Left renal cortex interstitium (tissue), 4 donors: ENCODE data around the gene SLC46A3. TPM values are rescaled to one million over a fixed set of nuclear protein-coding genes. Genes with fewer than 3 reads are reported as not detected.
A peak's percentile ranks its signal among the peaks of the same experiment; 100 is the strongest.
"Not testable (repeated sequence)": the region's sequence is repeated elsewhere in the genome, so short reads cannot be mapped to it uniquely, and the experiment has no call there.

Source experiments
- DNase-seq, 4 donors: peaks; one replicate each; pipeline ENCODE4 v3.0.0-alpha.2; 2013; ENCODE audit warnings: low read depth in 4 of 4, low spot score in 2 of 4, missing footprints in 1 of 4
- polyA plus RNA-seq, 4 donors: library from polyadenylated mRNA; unstranded; fragments of 120-200 nt; gene quantifications; one replicate each; pipeline ENCODE4 v1.2.1, GENCODE V29; 2013; ENCODE audit not compliant: insufficient read length in 4 of 4

Gene SLC46A3, protein sequence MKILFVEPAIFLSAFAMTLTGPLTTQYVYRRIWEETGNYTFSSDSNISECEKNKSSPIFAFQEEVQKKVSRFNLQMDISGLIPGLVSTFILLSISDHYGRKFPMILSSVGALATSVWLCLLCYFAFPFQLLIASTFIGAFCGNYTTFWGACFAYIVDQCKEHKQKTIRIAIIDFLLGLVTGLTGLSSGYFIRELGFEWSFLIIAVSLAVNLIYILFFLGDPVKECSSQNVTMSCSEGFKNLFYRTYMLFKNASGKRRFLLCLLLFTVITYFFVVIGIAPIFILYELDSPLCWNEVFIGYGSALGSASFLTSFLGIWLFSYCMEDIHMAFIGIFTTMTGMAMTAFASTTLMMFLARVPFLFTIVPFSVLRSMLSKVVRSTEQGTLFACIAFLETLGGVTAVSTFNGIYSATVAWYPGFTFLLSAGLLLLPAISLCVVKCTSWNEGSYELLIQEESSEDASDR
- polyA plus RNA-seq = 1 to 10 TPM; 1.8 to 3.5 (median 2.2) TPM

DNA sequence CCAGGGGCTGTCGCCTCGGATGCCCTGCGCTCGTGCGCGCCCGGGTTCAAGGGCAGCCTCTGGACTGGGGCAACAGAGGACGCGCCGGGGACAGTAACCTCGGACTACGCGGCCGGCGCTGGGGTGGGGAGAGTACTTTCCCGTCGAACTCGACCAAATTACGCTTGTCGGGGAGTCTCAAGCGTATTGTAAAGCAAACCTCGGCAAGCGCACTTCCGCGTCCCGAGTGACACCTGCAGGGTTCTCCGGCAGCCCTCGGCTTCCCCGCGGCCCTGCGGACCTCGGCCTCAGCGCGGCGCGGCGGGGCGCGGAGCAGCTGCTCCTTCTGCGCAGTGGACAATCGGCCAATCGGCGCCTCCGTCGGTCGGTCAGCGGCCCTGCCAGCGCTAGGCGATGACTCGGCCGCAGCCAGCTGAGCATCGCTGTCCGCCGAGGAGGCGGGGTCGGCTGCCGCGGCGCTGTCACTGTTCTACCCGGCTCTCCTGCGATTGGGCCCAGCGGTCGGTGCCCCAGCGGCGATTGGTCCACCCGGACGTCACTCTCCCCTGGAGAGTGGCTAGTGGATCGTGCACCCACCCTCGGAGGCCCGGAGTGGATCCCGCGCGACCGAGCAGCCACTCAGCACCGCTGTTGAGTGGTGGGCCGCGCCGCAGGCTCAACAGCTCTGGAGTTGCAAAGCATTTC lies at the start of gene SLC46A3:
Gene SLC46A3, minus strand, starts transcription at position 428 of the 684 bp plus-strand sequence. CDS start 972 bp downstream, outside the sequence.
- peak; percentile 69 to 91 (median 82) for DNase-seq

DNA sequence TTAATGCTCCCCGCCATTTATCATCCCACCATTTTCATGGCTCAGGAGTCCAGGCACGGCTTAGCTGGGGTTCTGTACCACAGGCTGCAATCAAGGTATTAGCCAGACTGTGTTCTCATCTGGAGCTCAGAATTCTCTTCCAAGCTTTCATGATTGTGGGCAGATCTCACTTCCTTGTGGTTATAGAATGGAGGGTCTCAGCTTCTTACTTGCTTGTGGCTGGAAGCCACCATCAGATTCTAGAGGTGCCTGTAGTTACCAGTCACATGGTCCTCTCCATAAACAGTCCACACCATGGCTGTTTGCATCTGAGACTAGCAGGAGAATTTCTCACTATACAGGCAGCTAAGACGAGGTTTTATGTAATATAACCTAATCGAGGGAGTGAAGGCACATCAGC lies 45.1 kb upstream of the SLC46A3 start:
- DNase-seq = no peak

DNA sequence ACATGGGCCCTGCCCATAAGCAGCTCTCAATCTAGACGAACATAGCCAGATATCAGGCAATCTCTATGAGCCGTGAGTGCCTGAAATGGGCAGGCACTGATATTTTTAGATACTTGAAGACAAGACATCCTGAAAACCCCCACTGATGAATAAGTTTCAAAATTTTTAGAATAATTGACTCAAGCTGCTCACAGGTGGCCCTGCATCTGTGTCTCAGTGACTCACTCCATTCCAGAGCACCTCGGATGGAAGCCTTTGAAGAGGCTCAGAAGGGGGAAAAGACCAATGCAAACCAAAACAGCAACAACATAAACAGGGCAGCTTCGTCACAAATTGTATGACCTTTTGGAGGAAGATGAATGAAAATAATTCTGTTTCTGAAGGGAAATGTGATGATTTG lies 42.8 kb upstream of the SLC46A3 start:
- no peak for DNase-seq

DNA sequence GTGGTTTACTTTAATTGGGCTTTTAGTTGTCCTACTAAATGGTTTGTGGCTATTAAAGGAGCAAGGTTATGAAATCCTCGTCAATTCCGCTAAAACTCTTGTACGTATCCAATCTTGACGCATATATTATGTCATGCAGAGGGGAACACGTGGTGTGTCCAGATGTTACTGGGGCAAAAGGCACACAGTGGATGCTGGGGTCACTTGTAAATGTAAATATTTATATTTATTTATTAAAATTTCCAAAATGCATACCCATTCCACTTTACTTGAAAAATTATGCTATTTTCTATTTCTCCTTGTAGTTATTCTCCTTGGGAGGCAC lies 36.7 kb upstream of the SLC46A3 start:
- no peak for DNase-seq

DNA sequence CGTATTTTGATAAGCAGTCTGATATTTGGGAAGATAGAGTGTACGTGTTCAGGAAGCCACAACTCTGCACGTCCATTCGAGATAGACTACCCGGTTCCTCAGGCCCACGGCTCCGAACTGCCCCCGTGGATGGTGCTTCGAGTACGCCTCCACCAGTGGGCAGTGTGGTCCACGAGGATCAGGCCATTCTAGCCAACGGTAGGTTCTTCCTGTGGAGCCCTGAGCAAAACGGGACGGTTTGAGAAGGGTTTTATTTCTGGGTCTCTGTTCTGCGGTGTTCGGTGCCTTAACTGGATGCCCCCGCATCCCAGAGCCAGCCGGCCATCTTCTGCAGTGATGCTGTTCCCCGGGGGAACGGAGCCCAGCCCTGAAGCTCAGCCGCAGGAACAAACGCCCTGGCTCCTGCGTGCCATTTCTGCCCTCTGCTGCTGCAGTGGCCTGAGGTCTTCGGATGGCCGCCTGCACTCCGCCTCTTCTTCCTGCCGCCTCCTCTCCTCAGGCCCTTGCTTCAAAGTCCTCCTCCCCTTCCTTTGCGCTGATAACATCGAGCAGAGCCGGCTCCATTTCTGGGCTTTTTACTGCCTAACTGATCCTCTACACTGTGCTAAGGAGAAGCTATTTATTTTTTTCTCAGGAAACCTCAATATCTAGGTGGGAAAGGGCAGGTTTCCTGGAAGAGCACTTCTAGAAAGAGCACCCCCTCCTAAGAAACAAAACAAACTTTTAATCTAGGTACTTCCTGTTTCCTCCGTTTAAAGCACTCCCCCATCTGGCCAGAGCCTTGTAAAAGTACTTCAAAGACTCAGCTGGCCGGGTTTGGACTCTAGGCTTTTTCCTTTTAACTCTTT lies 36.2 kb upstream of the SLC46A3 start:
- peak in 1 of 4 donors; percentile 10 for DNase-seq

DNA sequence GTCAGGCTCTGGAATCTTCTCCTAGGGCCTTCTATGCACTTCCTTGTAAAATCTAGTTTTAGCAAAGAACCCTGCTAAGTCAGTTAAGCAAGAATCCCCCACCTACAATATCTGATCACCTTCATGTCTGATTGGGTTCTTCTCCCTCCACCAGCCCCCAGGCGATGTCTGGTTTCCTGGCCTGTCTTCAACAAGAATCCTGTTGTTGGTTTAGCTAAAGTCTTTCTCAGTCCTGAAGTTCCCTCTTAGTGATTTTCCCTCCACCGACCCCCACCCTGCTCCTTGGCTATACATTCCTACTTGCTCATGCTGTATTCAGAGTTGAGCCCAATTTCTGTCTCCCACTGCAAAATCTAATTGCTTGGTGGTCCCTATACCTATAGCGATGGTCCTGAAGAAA lies 35.2 kb upstream of the SLC46A3 start:
- DNase-seq = no peak

DNA sequence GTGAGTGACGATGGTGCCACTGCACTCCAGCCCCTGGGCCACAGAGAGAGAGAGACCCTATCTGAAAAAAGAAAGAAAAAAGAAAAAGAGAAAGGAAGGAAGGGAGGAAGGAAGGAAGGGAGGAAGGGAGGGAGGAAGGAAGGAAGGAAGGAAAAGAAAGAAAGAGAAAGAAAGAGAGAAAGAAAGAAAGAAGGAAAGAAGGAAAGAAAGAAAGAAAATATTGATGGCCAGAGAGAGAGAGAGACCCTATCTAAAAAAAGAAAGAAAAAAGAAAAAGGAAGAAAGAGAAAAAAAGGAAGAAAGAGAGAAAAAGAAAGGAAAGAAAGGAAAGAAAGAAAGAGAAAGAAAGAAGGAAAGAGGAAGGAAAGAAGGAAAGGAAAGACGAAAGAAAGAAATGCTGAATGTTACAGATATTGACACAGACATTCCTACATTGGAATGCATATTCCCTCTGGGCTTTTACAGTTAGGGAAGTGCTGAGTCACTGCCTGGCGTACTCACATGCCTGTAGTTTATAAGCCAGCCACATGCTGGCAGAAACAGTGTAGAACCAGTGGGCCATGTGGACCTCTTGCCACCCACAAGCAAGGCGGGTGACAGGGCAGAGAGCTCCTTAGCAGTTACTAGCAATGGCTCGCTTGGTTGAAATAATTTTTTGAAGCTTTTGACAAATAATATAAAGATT lies 34.6 kb upstream of the SLC46A3 start:
- DNase-seq = peak in 2 of 4 donors; percentile 21 to 24

DNA sequence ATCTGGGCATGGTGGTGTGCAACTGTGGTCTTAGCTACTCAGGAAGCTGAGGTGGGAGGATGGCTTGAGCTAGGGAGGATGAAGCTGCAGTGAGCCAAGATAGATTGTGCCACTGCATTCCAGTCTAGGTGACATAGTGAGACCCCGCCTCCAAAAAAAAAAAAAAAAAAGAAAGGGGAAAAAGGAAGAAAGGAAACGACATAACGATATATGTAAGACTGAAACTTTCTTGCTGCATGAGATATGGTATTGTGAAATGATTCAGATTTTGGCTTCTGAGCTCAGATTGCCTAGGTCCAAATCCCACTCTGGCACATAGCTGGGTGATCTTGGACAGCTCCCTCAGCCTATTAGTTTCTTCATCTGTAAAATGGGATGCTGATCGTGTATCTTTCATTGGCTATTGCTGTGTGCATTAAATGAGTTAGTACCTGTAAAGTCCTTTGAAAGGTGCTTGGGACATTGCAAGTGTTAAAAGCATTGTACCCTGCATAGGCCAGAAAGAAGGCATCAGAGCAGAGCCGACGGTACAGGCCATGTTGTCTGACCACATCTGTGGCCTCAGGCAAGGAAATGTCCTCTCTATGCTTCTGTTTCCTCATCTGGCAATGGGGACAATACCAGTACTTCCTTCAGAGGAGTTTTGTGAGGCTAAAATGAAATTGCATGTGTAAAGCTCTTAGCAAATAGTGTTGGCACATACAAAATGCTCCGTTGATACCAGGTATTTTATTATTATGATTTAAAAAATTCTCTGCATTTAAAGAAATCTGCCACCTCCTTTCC lies 32.6 kb upstream of the SLC46A3 start:
- DNase-seq = no peak

DNA sequence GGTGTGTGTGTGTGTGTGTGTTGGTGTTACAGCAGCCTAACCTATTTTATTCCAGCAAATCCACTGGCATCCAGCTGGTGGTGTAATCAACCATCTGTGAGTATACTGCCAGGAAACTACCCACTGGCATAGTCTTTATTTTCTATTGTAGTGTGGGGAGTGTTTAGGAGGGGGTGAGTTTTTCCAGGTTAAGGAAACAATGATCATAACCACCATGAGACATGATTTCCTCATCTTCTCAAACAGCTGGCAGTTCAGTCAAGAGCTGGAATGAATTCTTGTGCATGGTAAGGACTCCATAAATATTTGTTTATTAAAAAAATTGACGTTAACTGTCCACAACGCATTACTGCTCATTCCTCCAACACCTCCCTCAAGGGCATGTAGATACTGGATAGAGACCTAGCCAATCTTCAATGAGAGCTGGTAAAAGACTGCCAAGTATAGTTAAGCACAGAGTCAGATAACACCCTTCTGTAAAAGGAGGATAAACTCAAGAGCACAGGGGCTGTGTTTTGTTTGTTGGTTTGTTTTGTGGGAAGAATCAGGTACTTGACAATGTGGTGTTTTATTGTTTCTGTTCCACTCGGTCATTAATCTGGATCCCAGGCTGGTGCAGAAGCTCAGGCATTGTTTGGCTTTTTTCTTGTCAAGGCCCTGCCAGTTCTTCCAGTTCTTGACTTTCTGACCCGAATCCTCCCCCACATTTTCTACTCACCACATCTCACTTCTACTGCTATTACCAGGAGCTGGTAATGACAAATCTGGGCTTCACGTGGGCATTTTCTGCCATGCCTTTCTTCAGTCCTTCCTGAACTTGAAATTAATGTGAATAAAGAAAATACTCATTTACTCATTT lies 31.6 kb upstream of the SLC46A3 start:
- DNase-seq = no peak

DNA sequence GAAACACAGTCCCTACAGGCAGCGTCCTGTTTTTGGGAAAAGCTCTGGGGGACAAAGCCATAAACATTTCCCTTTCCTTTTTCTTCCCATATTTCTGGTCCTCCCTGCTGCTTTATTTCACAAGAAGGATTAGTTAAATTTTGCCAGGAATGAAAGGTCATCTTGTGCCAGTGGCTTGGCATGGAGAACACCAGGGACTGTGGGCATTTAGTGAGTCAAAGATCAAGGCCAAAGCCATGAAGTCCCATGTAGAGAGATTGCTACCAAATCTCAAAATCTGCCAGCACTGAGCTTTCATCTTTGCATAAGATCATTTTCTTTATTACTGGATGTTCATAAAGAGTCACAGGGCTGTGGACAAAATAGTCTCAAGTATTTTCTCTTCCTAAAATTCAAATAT lies 29.1 kb upstream of the SLC46A3 start:
- DNase-seq = no peak

DNA sequence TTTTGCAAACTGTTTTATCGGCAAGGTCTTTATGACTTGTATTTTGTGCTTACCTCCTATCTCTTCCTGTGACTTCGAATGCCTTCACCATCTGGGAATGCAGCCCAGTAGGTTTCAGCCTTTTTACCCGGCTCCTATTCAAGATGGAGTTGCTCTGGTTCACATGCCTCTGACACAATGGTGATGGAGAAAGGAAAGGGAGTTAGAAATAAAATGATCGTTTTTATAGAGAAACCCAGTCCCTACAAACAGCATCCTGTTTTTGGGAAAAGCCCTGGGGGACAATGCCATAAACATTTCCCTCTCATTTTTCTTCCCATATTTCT lies 27.5 kb upstream of the SLC46A3 start:
- no peak for DNase-seq

DNA sequence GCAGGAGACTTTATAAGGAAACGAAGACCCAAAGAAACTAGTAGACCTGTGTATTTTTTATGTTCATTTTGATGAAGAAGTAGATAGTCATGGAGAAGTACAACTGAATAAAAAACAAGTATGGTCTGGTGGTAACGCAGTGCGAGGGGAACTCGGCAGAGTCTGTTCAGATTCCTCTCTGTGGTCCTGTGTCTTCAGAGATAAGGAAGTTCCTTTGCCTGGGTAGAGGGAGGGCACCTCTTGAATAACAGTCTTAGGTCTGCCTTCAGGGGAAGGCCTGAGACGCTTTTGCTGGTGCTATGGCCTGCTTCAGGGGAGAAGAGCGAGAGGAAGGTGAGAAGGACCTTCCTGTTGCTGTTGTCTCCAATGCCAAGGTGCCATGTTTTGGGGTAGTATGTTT lies 25.9 kb upstream of the SLC46A3 start:
- no peak for DNase-seq

DNA sequence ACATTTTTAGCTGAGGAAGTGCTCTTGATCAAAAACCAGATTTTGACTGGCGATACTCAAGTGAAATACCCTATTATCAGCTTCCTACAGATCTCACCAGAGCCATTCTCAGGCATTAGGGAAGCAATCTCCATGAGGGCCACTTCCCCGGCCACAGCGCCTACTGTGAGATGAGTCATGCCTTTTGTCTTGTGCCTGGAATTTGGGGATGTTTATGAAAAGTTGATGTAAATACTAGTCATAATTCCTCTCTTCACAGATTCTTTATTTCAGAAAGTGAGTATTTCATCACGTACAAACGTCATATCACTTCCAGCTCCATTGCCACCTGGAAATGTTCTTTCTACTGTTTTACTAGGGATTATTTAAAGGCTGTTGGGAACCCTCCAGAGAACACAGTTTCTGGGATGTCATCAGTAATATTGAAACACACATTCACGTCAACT lies 25.3 kb upstream of the SLC46A3 start:
- no peak for DNase-seq

DNA sequence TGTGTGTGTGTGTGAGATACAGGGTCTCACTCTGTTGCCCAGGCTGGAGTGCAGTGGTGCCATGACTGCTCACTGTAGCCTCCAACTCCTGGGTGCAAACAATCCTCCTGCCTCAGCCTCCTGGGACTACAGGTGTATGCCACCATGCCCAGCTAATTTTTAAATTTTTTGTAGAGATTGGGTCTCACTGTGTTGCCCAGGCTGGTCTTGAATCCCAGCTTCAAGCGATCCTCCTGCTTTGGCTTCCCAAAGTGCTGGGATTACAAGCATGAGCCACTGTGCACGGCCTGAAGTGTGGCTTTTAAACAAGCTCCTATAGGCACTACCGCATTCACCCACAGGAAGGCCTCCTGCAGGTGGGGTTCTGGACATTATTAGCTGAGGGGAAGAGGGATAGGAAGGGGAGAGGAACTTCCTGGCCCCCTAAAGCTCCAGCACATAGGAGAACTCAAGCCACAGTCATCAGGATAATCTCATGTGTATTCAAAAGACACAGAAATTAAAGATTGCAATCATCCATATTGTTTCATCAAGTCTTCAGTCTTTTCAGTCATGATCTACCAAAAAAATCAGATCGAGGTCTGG lies 24.8 kb upstream of the SLC46A3 start:
- DNase-seq = no peak

DNA sequence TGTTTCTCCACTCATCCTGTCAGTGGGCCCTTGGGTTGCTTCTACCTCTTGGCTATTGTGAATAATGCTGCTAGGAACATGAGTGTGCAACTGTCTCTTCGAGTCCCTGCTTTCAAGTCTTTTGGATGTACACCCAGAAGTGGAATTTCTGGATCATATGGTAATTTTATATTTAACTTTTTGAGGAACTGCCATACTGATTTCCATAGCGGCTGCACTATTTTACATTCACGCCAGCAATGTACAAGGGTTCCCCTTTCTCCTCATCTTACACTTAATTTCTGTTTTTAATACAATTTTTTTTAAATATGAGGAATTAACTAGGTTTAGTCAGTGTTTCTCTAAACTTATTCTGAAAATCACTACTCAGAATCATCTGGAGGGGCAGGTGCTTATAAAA lies 24.2 kb upstream of the SLC46A3 start:
- DNase-seq = no peak

DNA sequence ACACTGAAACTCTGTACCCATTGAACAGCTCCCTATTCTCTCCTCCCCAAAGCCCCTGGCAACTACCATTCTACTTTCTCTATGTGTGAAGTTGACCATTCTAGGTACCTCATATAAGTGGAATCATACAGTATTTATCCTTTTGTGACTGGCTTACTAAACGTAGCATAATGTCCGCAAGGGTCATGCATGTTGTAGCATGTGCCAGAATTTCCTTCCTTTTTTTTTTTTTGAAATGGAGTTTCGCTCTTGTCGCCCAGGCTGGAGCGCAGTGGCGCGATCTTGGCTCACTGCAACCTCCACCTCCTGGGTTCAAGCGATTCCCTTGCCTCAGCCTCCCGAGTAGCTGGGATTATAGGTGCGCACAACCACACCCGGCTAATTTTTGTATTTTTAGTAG lies 23.7 kb upstream of the SLC46A3 start:
- DNase-seq = not testable (repeated sequence)

DNA sequence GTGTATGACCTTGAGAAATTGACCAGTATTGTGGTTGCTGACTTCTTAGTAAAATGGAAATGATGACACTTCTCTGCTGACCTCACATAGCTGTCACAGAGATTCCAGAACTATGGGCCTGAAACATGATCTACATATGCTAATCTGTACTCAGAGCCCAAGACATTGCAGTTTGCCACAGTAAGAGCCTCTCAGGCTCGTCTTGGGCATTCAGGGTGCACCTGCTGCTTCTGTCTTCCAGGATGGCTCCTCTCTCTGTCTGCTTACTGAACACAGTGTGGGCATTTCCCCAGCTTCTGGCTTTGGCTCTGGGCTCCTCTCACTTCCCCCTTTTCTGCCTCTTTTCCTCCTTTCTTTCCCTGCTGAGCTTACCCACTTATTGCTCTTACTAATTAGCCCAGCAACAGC lies 22.3 kb upstream of the SLC46A3 start:
- DNase-seq = no peak

DNA sequence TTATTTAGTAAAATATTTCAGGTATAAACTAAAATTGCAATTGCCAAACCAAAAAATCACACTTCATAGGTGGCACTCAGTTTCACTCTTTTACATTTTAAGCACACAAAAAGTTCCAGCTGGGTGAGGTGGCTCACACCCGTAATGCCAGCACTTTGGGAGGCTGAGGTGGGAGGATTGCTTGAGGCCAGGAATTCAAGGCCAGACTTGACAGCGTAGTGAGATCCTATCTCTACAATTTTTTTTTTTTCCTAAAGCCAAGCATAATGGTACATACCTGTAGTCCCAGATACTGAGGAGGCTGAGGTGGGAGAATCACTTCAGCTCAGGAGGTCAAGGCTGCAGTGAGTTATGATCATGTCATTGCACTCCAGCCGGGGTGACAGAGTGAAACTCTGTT lies 20.6 kb upstream of the SLC46A3 start:
- DNase-seq = no peak
